ENCODE results near the gene CYP46A1.

DNA sequence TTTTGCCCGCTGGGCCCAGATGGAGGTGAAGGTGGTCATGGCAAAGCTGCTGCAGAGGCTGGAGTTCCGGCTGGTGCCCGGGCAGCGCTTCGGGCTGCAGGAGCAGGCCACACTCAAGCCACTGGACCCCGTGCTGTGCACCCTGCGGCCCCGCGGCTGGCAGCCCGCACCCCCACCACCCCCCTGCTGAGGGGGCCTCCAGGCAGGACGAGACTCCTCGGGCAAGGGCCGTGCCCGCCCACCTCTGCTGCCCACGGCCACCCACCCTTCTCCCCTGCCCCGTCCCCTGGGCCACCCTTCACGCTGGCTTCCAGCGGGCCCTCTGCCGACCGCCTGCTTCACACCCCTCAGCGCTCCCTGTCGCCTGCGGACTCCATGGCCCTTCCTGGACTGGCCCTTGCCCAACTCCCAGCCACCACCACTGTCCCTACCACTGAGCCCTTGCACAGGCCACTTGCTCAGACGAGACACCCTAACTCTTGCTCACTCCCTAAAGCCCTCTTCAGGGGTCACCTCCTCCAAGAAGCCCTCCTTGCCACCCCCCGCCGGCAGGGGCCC is 42.5 kb downstream of the CYP46A1 start:
- TF ChIP-seq, protein P1, sequence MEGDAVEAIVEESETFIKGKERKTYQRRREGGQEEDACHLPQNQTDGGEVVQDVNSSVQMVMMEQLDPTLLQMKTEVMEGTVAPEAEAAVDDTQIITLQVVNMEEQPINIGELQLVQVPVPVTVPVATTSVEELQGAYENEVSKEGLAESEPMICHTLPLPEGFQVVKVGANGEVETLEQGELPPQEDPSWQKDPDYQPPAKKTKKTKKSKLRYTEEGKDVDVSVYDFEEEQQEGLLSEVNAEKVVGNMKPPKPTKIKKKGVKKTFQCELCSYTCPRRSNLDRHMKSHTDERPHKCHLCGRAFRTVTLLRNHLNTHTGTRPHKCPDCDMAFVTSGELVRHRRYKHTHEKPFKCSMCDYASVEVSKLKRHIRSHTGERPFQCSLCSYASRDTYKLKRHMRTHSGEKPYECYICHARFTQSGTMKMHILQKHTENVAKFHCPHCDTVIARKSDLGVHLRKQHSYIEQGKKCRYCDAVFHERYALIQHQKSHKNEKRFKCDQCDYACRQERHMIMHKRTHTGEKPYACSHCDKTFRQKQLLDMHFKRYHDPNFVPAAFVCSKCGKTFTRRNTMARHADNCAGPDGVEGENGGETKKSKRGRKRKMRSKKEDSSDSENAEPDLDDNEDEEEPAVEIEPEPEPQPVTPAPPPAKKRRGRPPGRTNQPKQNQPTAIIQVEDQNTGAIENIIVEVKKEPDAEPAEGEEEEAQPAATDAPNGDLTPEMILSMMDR (IDR thresholded peaks at IDR 0.05): no peak
- no peak for TF ChIP-seq POLR2A (IDR thresholded peaks at IDR 0.05)
